ENCODE measurements around the gene BCL2L2. TPM values are rescaled to one million over a fixed set of nuclear protein-coding genes. Genes with fewer than 3 reads are reported as not detected.

The BCL2L2 gene
- total and polyA plus RNA-seq, 2 donors from 2014 or later, result 35.6 to 43.6 TPM

DNA sequence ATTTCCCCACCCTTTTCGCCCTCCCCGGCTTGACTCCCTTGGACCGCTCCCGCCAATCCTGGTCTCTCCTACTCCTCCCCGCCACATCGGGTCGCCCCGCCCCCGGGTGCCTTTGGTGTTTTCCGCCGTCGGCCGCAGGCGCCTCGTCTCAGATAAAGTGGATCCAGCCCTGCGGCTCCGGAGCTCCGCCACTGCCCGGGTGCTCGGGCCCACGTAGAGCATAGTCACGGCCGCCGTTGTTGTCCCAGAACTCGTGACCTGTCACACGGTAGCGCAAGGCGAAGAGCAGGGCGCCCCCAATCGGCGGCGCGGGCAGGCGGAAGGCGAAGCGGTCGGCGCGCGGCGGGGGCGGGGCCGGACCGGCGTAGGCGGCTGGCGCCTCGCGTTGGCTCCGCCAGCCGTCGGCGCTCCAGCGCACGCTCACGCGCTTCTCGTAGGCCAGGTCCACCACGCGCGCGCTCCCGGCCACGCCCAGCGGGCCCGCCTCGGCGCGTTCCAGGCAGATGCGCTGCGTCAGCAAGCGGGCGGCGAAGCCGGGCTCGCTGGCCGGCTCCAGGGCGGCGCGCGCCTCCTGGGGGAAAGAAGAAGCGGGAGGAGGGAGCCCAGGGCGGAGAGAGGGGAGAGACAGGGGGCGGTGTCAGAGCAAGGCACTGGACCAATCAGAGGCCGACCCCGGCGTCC lies 5.2 kb upstream of the BCL2L2 start:
- Histone ChIP-seq H3K9me3 (ENCODE audit: control insufficient read depth in 2 of 3, insufficient read depth in 1 of 3, low read length in 3 of 3) (no peaks in the 10 kb centered on the region), H3K9ac (ENCODE audit: low read length in 3 of 3) (peak overlapping the region; percentile 22 to 77 (median 77)), H3K4me3 (ENCODE audit: low read length in 3 of 3) (peak overlapping the region; percentile 75 to 91 (median 86)), H3K36me3 (ENCODE audit: control insufficient read depth in 2 of 3, insufficient read depth in 3 of 3, low read length in 3 of 3) (peaks cover 0 to 3% (median 0%) of the 10 kb centered on the region in 3 donors), H3K4me1 (ENCODE audit: control insufficient read depth in 2 of 3, insufficient read depth in 2 of 3, low read depth in 1 of 3, low read length in 3 of 3) (peaks cover 3 to 20% (median 15%) of the 10 kb centered on the region in 3 donors), H3K27ac (ENCODE audit: low read depth in 2 of 2, low read length in 2 of 2) (peak overlapping the region; percentile 98), H3K27me3 (ENCODE audit: control insufficient read depth, insufficient read depth, low read length) (no peaks in the 10 kb centered on the region)
- peak; percentile 98 to 100 (median 99) for DNase-seq
- FAIRE-seq, result no peak
- TF ChIP-seq, protein P1, sequence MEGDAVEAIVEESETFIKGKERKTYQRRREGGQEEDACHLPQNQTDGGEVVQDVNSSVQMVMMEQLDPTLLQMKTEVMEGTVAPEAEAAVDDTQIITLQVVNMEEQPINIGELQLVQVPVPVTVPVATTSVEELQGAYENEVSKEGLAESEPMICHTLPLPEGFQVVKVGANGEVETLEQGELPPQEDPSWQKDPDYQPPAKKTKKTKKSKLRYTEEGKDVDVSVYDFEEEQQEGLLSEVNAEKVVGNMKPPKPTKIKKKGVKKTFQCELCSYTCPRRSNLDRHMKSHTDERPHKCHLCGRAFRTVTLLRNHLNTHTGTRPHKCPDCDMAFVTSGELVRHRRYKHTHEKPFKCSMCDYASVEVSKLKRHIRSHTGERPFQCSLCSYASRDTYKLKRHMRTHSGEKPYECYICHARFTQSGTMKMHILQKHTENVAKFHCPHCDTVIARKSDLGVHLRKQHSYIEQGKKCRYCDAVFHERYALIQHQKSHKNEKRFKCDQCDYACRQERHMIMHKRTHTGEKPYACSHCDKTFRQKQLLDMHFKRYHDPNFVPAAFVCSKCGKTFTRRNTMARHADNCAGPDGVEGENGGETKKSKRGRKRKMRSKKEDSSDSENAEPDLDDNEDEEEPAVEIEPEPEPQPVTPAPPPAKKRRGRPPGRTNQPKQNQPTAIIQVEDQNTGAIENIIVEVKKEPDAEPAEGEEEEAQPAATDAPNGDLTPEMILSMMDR (IDR thresholded peaks at IDR 0.05; ENCODE audit: borderline replicate concordance, extremely low read depth, insufficient read depth), result peak; percentile 64
- intact Hi-C loops (cut with DNase I), result no loop called here

DNA sequence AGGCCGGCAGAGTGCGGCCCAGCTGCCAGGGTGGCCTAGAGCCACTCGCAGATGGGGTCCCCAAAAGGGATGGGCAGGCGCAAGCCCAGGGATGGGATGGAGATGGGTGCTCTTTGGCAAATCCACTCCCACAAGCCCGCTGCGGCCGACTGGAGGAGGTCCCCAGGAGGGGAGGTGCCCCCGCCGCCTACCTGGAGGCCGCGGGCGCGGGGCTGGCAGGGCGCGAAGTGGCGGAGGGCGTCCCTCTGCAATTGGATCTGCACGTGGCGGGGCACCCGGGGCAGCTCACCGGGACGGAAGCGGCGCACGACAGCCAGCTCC lies 4.7 kb upstream of the BCL2L2 start:
- Histone ChIP-seq H3K9ac (ENCODE audit: low read length in 3 of 3) (peak overlapping the region; percentile 22 to 77 (median 77)), H3K9me3 (ENCODE audit: control insufficient read depth in 2 of 3, insufficient read depth in 1 of 3, low read length in 3 of 3) (no peaks in the 10 kb centered on the region), H3K27me3 (ENCODE audit: control insufficient read depth, insufficient read depth, low read length) (no peaks in the 10 kb centered on the region), H3K4me3 (ENCODE audit: low read length in 3 of 3) (peak overlapping the region; percentile 75 to 91 (median 84)), H3K36me3 (ENCODE audit: control insufficient read depth in 2 of 3, insufficient read depth in 3 of 3, low read length in 3 of 3) (peaks cover 0 to 3% (median 0%) of the 10 kb centered on the region in 3 donors), H3K4me1 (ENCODE audit: control insufficient read depth in 2 of 3, insufficient read depth in 2 of 3, low read depth in 1 of 3, low read length in 3 of 3) (peaks cover 3 to 20% (median 15%) of the 10 kb centered on the region in 3 donors), H3K27ac (ENCODE audit: low read depth in 2 of 2, low read length in 2 of 2) (peak overlapping the region; percentile 92 to 96)
- FAIRE-seq (no peak), DNase-seq (no peak)
- intact Hi-C loops (cut with DNase I), result no loop called here
- TF ChIP-seq, protein P1 (IDR thresholded peaks at IDR 0.05; ENCODE audit: borderline replicate concordance, extremely low read depth, insufficient read depth), result no peak

DNA sequence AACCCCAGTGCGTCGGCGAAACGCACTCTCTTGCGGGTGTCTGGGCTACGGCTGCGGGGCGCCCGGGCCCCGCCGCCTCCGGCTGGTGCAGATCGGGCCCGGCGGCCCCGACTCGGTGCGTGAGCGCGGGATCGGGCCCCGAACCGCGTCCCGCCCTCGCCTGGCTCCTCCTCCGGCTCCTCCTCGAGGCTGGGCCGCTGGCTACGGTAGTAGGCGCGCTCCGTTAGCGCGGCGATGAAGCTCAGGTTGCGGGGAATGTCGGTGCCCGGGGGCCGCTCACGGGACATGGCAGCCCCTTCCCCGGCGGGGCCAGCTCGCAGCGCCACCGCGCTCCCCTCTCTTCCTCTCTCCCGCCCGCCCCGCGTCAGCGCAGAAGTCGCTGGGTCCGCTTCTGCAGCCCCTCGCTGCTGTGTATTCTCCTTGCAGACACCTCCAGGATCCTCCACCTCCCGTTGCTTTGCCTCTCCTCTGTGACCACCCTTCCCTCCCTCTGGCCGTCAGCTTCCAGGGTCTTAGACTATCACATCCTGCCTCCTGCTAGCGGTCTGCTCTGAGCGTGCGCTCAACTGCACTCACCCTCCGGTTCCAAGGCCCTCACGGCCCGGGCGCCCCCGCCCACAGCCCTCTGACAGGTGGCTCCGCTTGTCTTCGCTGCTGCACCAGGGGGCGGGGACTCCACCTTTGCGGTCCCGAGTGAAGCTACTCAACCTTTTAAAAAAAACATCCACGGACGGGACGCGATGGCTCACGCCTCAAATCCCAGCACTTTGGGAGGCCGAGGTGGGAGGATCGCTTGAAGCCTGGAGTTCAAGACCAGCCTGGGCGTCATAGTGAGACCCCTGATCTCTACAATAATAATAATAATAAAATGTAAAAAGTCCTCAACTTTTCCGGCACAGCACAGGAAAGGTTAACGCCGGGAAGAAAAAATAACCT lies 4.1 kb upstream of the BCL2L2 start, which contains the start of gene PPP1R3E:
Gene PPP1R3E (minus strand): TSS at position 570 of the 936 bp plus-strand sequence. CDS start 283 bp downstream, at position 287.
- intact Hi-C loops (cut with DNase I), result no loop called here
- peak within 1 kb of the TSS; percentile 72 to 77 (median 77) for H3K9ac ChIP-seq (ENCODE audit: low read length in 3 of 3)
- FAIRE-seq (no peak), DNase-seq (peak; percentile 75 to 94 (median 85))
- H3K4me3 ChIP-seq (ENCODE audit: low read length in 3 of 3), result peak within 1 kb of the TSS; percentile 75 to 91 (median 84)
- TF ChIP-seq, protein P1 (IDR thresholded peaks at IDR 0.05; ENCODE audit: borderline replicate concordance, extremely low read depth, insufficient read depth), result no peak
- H3K36me3 ChIP-seq (ENCODE audit: control insufficient read depth in 2 of 3, insufficient read depth in 3 of 3, low read length in 3 of 3), result peaks cover 0 to 3% (median 0%) of the 10 kb centered on the region in 3 donors
- no peaks in the 10 kb centered on the region for H3K9me3 ChIP-seq (ENCODE audit: control insufficient read depth in 2 of 3, insufficient read depth in 1 of 3, low read length in 3 of 3)
- H3K27ac ChIP-seq (ENCODE audit: low read depth in 2 of 2, low read length in 2 of 2), result peak within 1 kb of the TSS; percentile 92 to 96
- H3K27me3 ChIP-seq (ENCODE audit: control insufficient read depth, insufficient read depth, low read length), result no peaks in the 10 kb centered on the region
- H3K4me1 ChIP-seq (ENCODE audit: control insufficient read depth in 2 of 3, insufficient read depth in 2 of 3, low read depth in 1 of 3, low read length in 3 of 3), result peaks cover 3 to 23% (median 18%) of the 10 kb centered on the region in 3 donors
